Motor neuron (in vitro differentiated cells): ENCODE data around the gene MARCHF10. TPM values are rescaled to one million over a fixed set of nuclear protein-coding genes. Genes with fewer than 3 reads are reported as not detected.
A peak's percentile ranks its signal among the peaks of the same experiment; 100 is the strongest.
"Not testable (repeated sequence)": the region's sequence is repeated elsewhere in the genome, so short reads cannot be mapped to it uniquely, and the experiment has no call there.

Source experiments
- ATAC-seq, 8 experiments: fragments of 200-7000 bp; cut with Tn5 transposase; replicated peaks in 6 of 8; 2 replicates each; pipeline ENCODE4 v1.8.0; 2021; ENCODE audit warnings: mild to moderate bottlenecking in 8 of 8, moderate library complexity in 8 of 8
- H3K27ac ChIP-seq, 2 donors: fragments of 250-450 bp; sonication (Bioruptor Pico); 2 replicates each; pipeline ENCODE4 v1.9.0; 2021; ENCODE audit warnings: antibody characterized with exemption in 2 of 2, mild to moderate bottlenecking in 2 of 2, moderate library complexity in 1 of 2
- H3K4me1 ChIP-seq, 2 donors: fragments of 250-450 bp; sonication (Bioruptor Pico); replicated peaks in 1 of 2; 2 replicates each; pipeline ENCODE4 v1.6.1; 2021; ENCODE audit warnings: antibody characterized with exemption in 2 of 2, mild to moderate bottlenecking in 2 of 2, moderate library complexity in 1 of 2
- H3K4me3 ChIP-seq, 5 donors: fragments of 250-450 bp; sonication (Bioruptor Pico); 2 replicates each; pipeline ENCODE4 v1.9.0; 2021; ENCODE audit warnings: antibody characterized with exemption in 5 of 5, mild to moderate bottlenecking in 5 of 5, moderate library complexity in 4 of 5
- WGBS, 10 experiments: fragments of 450-650 bp; shearing (Covaris generic); methylation state at CpG; one replicate each; pipeline ENCODE4 v1.0.0; 2022; 5-methylcytosine and 5-hydroxymethylcytosine counted together
- in situ Hi-C, 9 experiments: fragments of 400-800 bp; cut with MboI; loops; one replicate each; pipeline ENCODE4 v1.15.0; 2021; ENCODE audit warnings: low sequenced_read_pairs in 9 of 9, low pct_unique_long_range_greater_than_20kb in 2 of 9; ENCODE audit not compliant: unreplicated experiment in 9 of 9
- total RNA-seq, 8 experiments: library from RNA; unstranded; fragments of 300-600 nt; gene quantifications; 2 replicates each; pipeline versions ENCODE4 v1.2.3 to v1.2.4, GENCODE V29; 2022

Gene MARCHF10
- total RNA-seq, 8 experiments from 2014 or later: 0.20 to 2.2 (median 0.71) TPM; not detected in 1

GRCh38 chr17:62831066-62831465 lies 23.0 kb upstream of the MARCHF10 start:
- in situ Hi-C loops, H3K27ac ChIP-seq: not testable (repeated sequence)

GRCh38 chr17:62827746-62828485 lies 19.8 kb upstream of the MARCHF10 start:
- in situ Hi-C loops: no loop called here
- ATAC-seq: peak in 7 of 8 experiments; percentile 8 to 76 (median 26)
- no peak overlapping the region for H3K27ac ChIP-seq
- H3K4me1 ChIP-seq: peaks cover 22 to 23% of the 10 kb centered on the region in 2 donors
- WGBS, 10 experiments: 15 to 87% (median 70%) methylated on average over 5 to 10 of the region's 10 CpGs
- H3K4me3 ChIP-seq: no peak overlapping the region

More at GRCh38 chr17:62831066-62831465, 23.0 kb upstream of the MARCHF10 start:
- peaks cover 9 to 12% of the 10 kb centered on the region in 2 donors for H3K4me1 ChIP-seq
- ATAC-seq, H3K4me3 ChIP-seq: not testable (repeated sequence)
- WGBS, 10 experiments: 69 to 100% (median 88%) methylated on average over 2 to 4 of the region's 6 CpGs; no CpG with 5 or more reads in 2 of the 10 experiments

GRCh38 chr17:62826956-62827355 lies 18.8 kb upstream of the MARCHF10 start:
- Histone ChIP-seq H3K4me1 (peaks cover 23 to 25% of the 10 kb centered on the region in 2 donors), H3K4me3 (no peak overlapping the region), H3K27ac (no peak overlapping the region)
- WGBS, 10 experiments: 60 to 100% (median 90%) methylated on average over 1 to 3 of the region's 3 CpGs; no CpG with 5 or more reads in 3 of the 10 experiments
- no peak for ATAC-seq
- in situ Hi-C loops: no loop called here

- 50 to 100% (median 89%) methylated on average over 1 to 3 of the region's 3 CpGs; no CpG with 5 or more reads in 3 of the 10 experiments for WGBS, 10 experiments
- no peak overlapping the region for H3K27ac ChIP-seq
- in situ Hi-C loops: no loop called here
- no peak for ATAC-seq
- H3K4me1 ChIP-seq: peaks cover 38 to 42% of the 10 kb centered on the region in 2 donors
- H3K4me3 ChIP-seq: no peak overlapping the region
Observed at GRCh38 chr17:62825182-62825581, 17.1 kb upstream of the MARCHF10 start.

- H3K4me1 ChIP-seq: peaks cover 43 to 49% of the 10 kb centered on the region in 2 donors
- in situ Hi-C loops: no loop called here
- 0 to 100% (median 37%) methylated on average over 1 to 6 of the region's 7 CpGs; no CpG with 5 or more reads in 1 of the 10 experiments for WGBS, 10 experiments
- peak; percentile 57 to 91 (median 77) for ATAC-seq
- H3K4me3 ChIP-seq: no peak overlapping the region
- peak overlapping the region in 1 of 2 donors; percentile 18 for H3K27ac ChIP-seq
Observed at GRCh38 chr17:62824290-62825131, 16.4 kb upstream of the MARCHF10 start.

- H3K27ac ChIP-seq: no peak overlapping the region
- 42 to 93% (median 84%) methylated on average over 2 to 7 of the region's 8 CpGs for WGBS, 10 experiments
- no peak for ATAC-seq
- no peak overlapping the region for H3K4me3 ChIP-seq
- peaks cover 44 to 50% of the 10 kb centered on the region in 2 donors for H3K4me1 ChIP-seq
- in situ Hi-C loops: no loop called here
Observed at GRCh38 chr17:62823111-62823893, 15.2 kb upstream of the MARCHF10 start.

- Histone ChIP-seq H3K4me3 (no peak overlapping the region), H3K27ac (no peak overlapping the region), H3K4me1 (peaks cover 35 to 40% of the 10 kb centered on the region in 2 donors)
- ATAC-seq: no peak
- in situ Hi-C loops: no loop called here
- 76 to 95% (median 90%) methylated on average over 1 to 11 of the region's 11 CpGs for WGBS, 10 experiments
Observed at GRCh38 chr17:62822080-62822904, 14.2 kb upstream of the MARCHF10 start.

GRCh38 chr17:62821189-62822079 lies 13.3 kb upstream of the MARCHF10 start:
- 64 to 93% (median 80%) methylated on average over 2 to 12 of the region's 15 CpGs for WGBS, 10 experiments
- in situ Hi-C loops: no loop called here
- Histone ChIP-seq H3K27ac (no peak overlapping the region), H3K4me3 (no peak overlapping the region), H3K4me1 (peaks cover 35 to 38% of the 10 kb centered on the region in 2 donors)
- ATAC-seq: no peak

GRCh38 chr17:62819511-62820221 lies 11.6 kb upstream of the MARCHF10 start:
- H3K27ac ChIP-seq: peak overlapping the region; percentile 45 to 63

GRCh38 chr17:62818526-62818925 lies 10.4 kb upstream of the MARCHF10 start:
- Histone ChIP-seq H3K4me3 (no peak overlapping the region), H3K27ac (no peak overlapping the region), H3K4me1 (peaks cover 21 to 28% of the 10 kb centered on the region in 2 donors)
- in situ Hi-C loops: no loop called here
- 0 to 100% (median 81%) methylated on average over 1 to 7 of the region's 7 CpGs; no CpG with 5 or more reads in 1 of the 10 experiments for WGBS, 10 experiments
- peak in 1 of 8 experiments; percentile 72 for ATAC-seq

More at GRCh38 chr17:62819511-62820221, 11.6 kb upstream of the MARCHF10 start:
- Histone ChIP-seq H3K4me3 (no peak overlapping the region), H3K4me1 (peaks cover 28 to 32% of the 10 kb centered on the region in 2 donors)
- ATAC-seq: peak; percentile 78 to 98 (median 90)
- in situ Hi-C loops: no loop called here
- WGBS, 10 experiments: 3 to 78% (median 45%) methylated on average over 2 to 8 of the region's 12 CpGs
